Esophagus squamous epithelium (tissue), 4 donors: ENCODE results near the gene ZDHHC3.

ENCODE experiments used
- POLR2A ChIP-seq, 4 donors: fragments of 450-650 bp; IDR thresholded peaks; one replicate each; pipeline ENCODE4 v1.6.1; 2017; ENCODE audit warnings: antibody characterized with exemption in 4 of 4, mild to moderate bottlenecking in 4 of 4, moderate library complexity in 3 of 4
- TF ChIP-seq, protein P1 (sequence below), 6 experiments: fragments of 450-650 bp in 4 of 6; fragments of 200-600 bp in 2 of 6; sonication (generic) in 2 of 6; IDR thresholded peaks; one replicate each; pipeline ENCODE4 v1.5.1; 2016 to 2019; ENCODE audit warnings: antibody characterized with exemption in 6 of 6, mild to moderate bottlenecking in 4 of 6, moderate library complexity in 4 of 6

DNA sequence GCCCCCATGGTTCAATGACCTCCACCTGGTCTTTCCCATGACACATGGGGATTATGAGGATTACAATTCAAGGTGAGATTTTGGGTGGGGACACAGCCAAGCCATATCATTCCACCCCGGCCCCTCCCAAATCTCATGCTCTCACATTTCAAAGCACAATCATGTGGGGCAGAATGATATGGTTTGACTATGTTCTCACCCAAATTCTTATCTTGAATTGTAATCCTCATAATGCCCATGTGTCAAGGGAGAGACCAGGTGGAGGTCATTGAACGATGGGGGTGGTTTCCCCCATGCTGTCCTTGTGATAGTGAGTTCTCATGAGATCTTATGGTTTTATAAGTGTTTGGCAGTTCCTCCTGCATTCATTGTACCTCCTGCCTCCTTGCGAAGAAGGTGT is 47.7 kb upstream of the ZDHHC3 start:
- TF ChIP-seq POLR2A (IDR thresholded peaks at IDR 0.05) = no peak
- TF ChIP-seq, protein P1, sequence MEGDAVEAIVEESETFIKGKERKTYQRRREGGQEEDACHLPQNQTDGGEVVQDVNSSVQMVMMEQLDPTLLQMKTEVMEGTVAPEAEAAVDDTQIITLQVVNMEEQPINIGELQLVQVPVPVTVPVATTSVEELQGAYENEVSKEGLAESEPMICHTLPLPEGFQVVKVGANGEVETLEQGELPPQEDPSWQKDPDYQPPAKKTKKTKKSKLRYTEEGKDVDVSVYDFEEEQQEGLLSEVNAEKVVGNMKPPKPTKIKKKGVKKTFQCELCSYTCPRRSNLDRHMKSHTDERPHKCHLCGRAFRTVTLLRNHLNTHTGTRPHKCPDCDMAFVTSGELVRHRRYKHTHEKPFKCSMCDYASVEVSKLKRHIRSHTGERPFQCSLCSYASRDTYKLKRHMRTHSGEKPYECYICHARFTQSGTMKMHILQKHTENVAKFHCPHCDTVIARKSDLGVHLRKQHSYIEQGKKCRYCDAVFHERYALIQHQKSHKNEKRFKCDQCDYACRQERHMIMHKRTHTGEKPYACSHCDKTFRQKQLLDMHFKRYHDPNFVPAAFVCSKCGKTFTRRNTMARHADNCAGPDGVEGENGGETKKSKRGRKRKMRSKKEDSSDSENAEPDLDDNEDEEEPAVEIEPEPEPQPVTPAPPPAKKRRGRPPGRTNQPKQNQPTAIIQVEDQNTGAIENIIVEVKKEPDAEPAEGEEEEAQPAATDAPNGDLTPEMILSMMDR (IDR thresholded peaks at IDR 0.05) = no peak
